Measurements from ENCODE around the gene CLPSL1.
"Not testable (repeated sequence)": the region's sequence is repeated elsewhere in the genome, so short reads cannot be mapped to it uniquely, and the experiment has no call there.

Gene CLPSL1

GRCh38 chr6:35780719-35781118, at the start of gene CLPSL1:
TSS of gene CLPSL1 (plus strand) at chr6:35781019. CDS start at chr6:35781111, 92 bp downstream.
- Mint-ChIP-seq H3K27me3 (peaks cover 52% of the 10 kb centered on the region), H3K4me3 (no peak within 1 kb of the TSS), H3K36me3 (no peaks in the 10 kb centered on the region), H3K27ac (no peak within 1 kb of the TSS), H3K4me1 (peaks cover 9% of the 10 kb centered on the region), H3K9me3 (no peaks in the 10 kb centered on the region)
- ATAC-seq: no peak

GRCh38 chr6:35731414-35731735, 49.4 kb upstream of the CLPSL1 start:
- H3K27ac Mint-ChIP-seq: peak overlapping the region; percentile 85
- no peaks in the 10 kb centered on the region for H3K27me3 Mint-ChIP-seq
- H3K4me3 Mint-ChIP-seq: peak overlapping the region; percentile 89
- no peaks in the 10 kb centered on the region for H3K36me3 Mint-ChIP-seq
- no peaks in the 10 kb centered on the region for H3K9me3 Mint-ChIP-seq
- ATAC-seq: peak; percentile 85
- peaks cover 48% of the 10 kb centered on the region for H3K4me1 Mint-ChIP-seq

- peak overlapping the region; percentile 89 for H3K4me3 Mint-ChIP-seq
- H3K27ac Mint-ChIP-seq: peak overlapping the region; percentile 85
- no peaks in the 10 kb centered on the region for H3K36me3 Mint-ChIP-seq
- H3K9me3 Mint-ChIP-seq: no peaks in the 10 kb centered on the region
- H3K27me3 Mint-ChIP-seq: no peaks in the 10 kb centered on the region
- peak; percentile 84 for ATAC-seq
- H3K4me1 Mint-ChIP-seq: peaks cover 47% of the 10 kb centered on the region
Observed at GRCh38 chr6:35731736-35732532, 48.9 kb upstream of the CLPSL1 start.

GRCh38 chr6:35733633-35734032, 47.2 kb upstream of the CLPSL1 start:
- no peaks in the 10 kb centered on the region for H3K36me3 Mint-ChIP-seq

GRCh38 chr6:35734319-35734718, 46.5 kb upstream of the CLPSL1 start:
- H3K36me3 Mint-ChIP-seq: not testable (repeated sequence)

More at GRCh38 chr6:35733633-35734032, 47.2 kb upstream of the CLPSL1 start:
- Mint-ChIP-seq H3K9me3 (no peaks in the 10 kb centered on the region), H3K4me3 (no peak overlapping the region), H3K27me3 (no peaks in the 10 kb centered on the region), H3K27ac (no peak overlapping the region), H3K4me1 (peaks cover 42% of the 10 kb centered on the region)
- no peak for ATAC-seq

GRCh38 chr6:35735452-35735851, 45.4 kb upstream of the CLPSL1 start:
- peaks cover 28% of the 10 kb centered on the region for H3K4me1 Mint-ChIP-seq
- no peaks in the 10 kb centered on the region for H3K9me3 Mint-ChIP-seq
- no peak overlapping the region for H3K4me3 Mint-ChIP-seq
- no peak for ATAC-seq
- no peaks in the 10 kb centered on the region for H3K36me3 Mint-ChIP-seq
- no peak overlapping the region for H3K27ac Mint-ChIP-seq
- no peaks in the 10 kb centered on the region for H3K27me3 Mint-ChIP-seq

More at GRCh38 chr6:35734319-35734718, 46.5 kb upstream of the CLPSL1 start:
- H3K4me3 Mint-ChIP-seq, ATAC-seq, H3K27ac Mint-ChIP-seq, H3K9me3 Mint-ChIP-seq, H3K27me3 Mint-ChIP-seq: not testable (repeated sequence)
- peaks cover 35% of the 10 kb centered on the region for H3K4me1 Mint-ChIP-seq

- ATAC-seq: peak; percentile 39
- Mint-ChIP-seq H3K4me1 (peaks cover 28% of the 10 kb centered on the region), H3K9me3 (no peaks in the 10 kb centered on the region), H3K36me3 (no peaks in the 10 kb centered on the region), H3K27ac (no peak overlapping the region), H3K27me3 (no peaks in the 10 kb centered on the region), H3K4me3 (no peak overlapping the region)
Observed at GRCh38 chr6:35736253-35736894, 44.4 kb upstream of the CLPSL1 start.

GRCh38 chr6:35736982-35737412, 43.8 kb upstream of the CLPSL1 start, which contains the start of gene ARMC12:
TSS of gene ARMC12 (plus strand) at chr6:35737032. CDS start at chr6:35737109, 77 bp downstream.
- Mint-ChIP-seq H3K4me1 (peaks cover 28% of the 10 kb centered on the region), H3K36me3 (no peaks in the 10 kb centered on the region), H3K9me3 (no peaks in the 10 kb centered on the region), H3K27ac (peak within 1 kb of the TSS; percentile 69), H3K4me3 (no peak within 1 kb of the TSS), H3K27me3 (no peaks in the 10 kb centered on the region)
- no peak for ATAC-seq

- Mint-ChIP-seq H3K4me1 (peaks cover 23% of the 10 kb centered on the region), H3K27ac (peak overlapping the region; percentile 69), H3K4me3 (no peak overlapping the region), H3K36me3 (no peaks in the 10 kb centered on the region), H3K27me3 (peaks cover 2% of the 10 kb centered on the region), H3K9me3 (no peaks in the 10 kb centered on the region)
- peak; percentile 71 for ATAC-seq
Observed at GRCh38 chr6:35737413-35738211, 43.2 kb upstream of the CLPSL1 start.

- peaks cover 20% of the 10 kb centered on the region for H3K4me1 Mint-ChIP-seq
- no peaks in the 10 kb centered on the region for H3K9me3 Mint-ChIP-seq
- H3K27me3 Mint-ChIP-seq: peaks cover 10% of the 10 kb centered on the region
- no peaks in the 10 kb centered on the region for H3K36me3 Mint-ChIP-seq
- no peak for ATAC-seq
- H3K27ac Mint-ChIP-seq: no peak overlapping the region
- H3K4me3 Mint-ChIP-seq: no peak overlapping the region
Observed at GRCh38 chr6:35739645-35740524, 40.9 kb upstream of the CLPSL1 start.

- Mint-ChIP-seq H3K27ac (no peak overlapping the region), H3K27me3 (peaks cover 10% of the 10 kb centered on the region), H3K4me1 (no peaks in the 10 kb centered on the region), H3K4me3 (no peak overlapping the region), H3K36me3 (no peaks in the 10 kb centered on the region), H3K9me3 (peaks cover 5% of the 10 kb centered on the region)
- ATAC-seq: no peak
Observed at GRCh38 chr6:35742842-35743241, 38.0 kb upstream of the CLPSL1 start.

- H3K4me1 Mint-ChIP-seq: no peaks in the 10 kb centered on the region
- H3K27ac Mint-ChIP-seq: no peak overlapping the region
- H3K9me3 Mint-ChIP-seq: peaks cover 6% of the 10 kb centered on the region
- H3K4me3 Mint-ChIP-seq: no peak overlapping the region
- H3K36me3 Mint-ChIP-seq: no peaks in the 10 kb centered on the region
- ATAC-seq: no peak
- peaks cover 10% of the 10 kb centered on the region for H3K27me3 Mint-ChIP-seq
Observed at GRCh38 chr6:35745509-35745908, 35.3 kb upstream of the CLPSL1 start.

- Mint-ChIP-seq H3K36me3 (no peaks in the 10 kb centered on the region), H3K27me3 (peaks cover 11% of the 10 kb centered on the region), H3K4me3 (no peak overlapping the region), H3K4me1 (no peaks in the 10 kb centered on the region), H3K9me3 (peaks cover 6% of the 10 kb centered on the region), H3K27ac (no peak overlapping the region)
- ATAC-seq: no peak
Observed at GRCh38 chr6:35746516-35746915, 34.3 kb upstream of the CLPSL1 start.

GRCh38 chr6:35747877-35748276, 32.9 kb upstream of the CLPSL1 start:
- Mint-ChIP-seq H3K4me3 (no peak overlapping the region), H3K27ac (no peak overlapping the region), H3K9me3 (peaks cover 6% of the 10 kb centered on the region), H3K36me3 (no peaks in the 10 kb centered on the region), H3K27me3 (peaks cover 19% of the 10 kb centered on the region), H3K4me1 (no peaks in the 10 kb centered on the region)
- ATAC-seq: no peak

Measured in stimulated activated memory B cell treated with anti-CD40 and anti-IgM and Interleukin-4, amounts not matched to agents 10 μg/mL and 1 μg/mL and 100 μg/mL, for 72 hours (primary cell).